NB4 (cell line): Measurements from ENCODE around the gene PHACTR1.

Source experiments
- DNase-seq: peaks from one replicate; pipeline ENCODE4 v3.0.0; 2010; ENCODE audit warnings: low read depth
- H3K4me3 ChIP-seq: one replicate; pipeline ENCODE4 v1.5.1; 2011; ENCODE audit warnings: mild to moderate bottlenecking, low read depth, low read length, moderate library complexity
- CTCF ChIP-seq: IDR thresholded peaks from one replicate; pipeline ENCODE4 v1.5.1; 2012; ENCODE audit warnings: low read depth, low read length
- MAX ChIP-seq: IDR thresholded peaks from 2 replicates; pipeline ENCODE4 v1.6.1; 2011; ENCODE audit warnings: low read depth, low read length
- MYC ChIP-seq: IDR thresholded peaks from 2 replicates; pipeline ENCODE4 v1.6.1; 2011; ENCODE audit warnings: low read depth, low read length
- POLR2A ChIP-seq: IDR thresholded peaks from 2 replicates; pipeline ENCODE4 v1.6.1; 2011; ENCODE audit warnings: mild to moderate bottlenecking; ENCODE audit not compliant: insufficient read length; ENCODE audit errors: extremely low read depth

The PHACTR1 gene

GRCh38 chr6:13180538-13180937 is 464.0 kb downstream of the PHACTR1 start:
- TF ChIP-seq POLR2A (no peak), CTCF (no peak), MYC (no peak), MAX (no peak)
- no peak overlapping the region for H3K4me3 ChIP-seq
- no peak for DNase-seq

GRCh38 chr6:13181393-13181792 is 464.8 kb downstream of the PHACTR1 start:
- TF ChIP-seq CTCF, result no peak
- TF ChIP-seq POLR2A, result no peak
- TF ChIP-seq MAX, result no peak
- no peak for TF ChIP-seq MYC
- no peak for DNase-seq
- no peak overlapping the region for H3K4me3 ChIP-seq

GRCh38 chr6:13183415-13184088 is 467.0 kb downstream of the PHACTR1 start:
- DNase-seq, result no peak
- TF ChIP-seq POLR2A (no peak), CTCF (no peak), MYC (no peak), MAX (no peak)
- H3K4me3 ChIP-seq, result no peak overlapping the region

- no peak overlapping the region for H3K4me3 ChIP-seq
- DNase-seq, result no peak
- TF ChIP-seq MYC (no peak), MAX (no peak), CTCF (no peak), POLR2A (no peak)
Observed at GRCh38 chr6:13184089-13184468, 467.5 kb downstream of the PHACTR1 start.

- no peak for DNase-seq
- TF ChIP-seq POLR2A (no peak), CTCF (no peak), MAX (no peak), MYC (no peak)
- H3K4me3 ChIP-seq, result no peak overlapping the region
Observed at GRCh38 chr6:13184547-13184946, 468.0 kb downstream of the PHACTR1 start.

GRCh38 chr6:13186861-13187260 is 470.3 kb downstream of the PHACTR1 start:
- no peak overlapping the region for H3K4me3 ChIP-seq
- no peak for DNase-seq
- TF ChIP-seq CTCF (no peak), MYC (no peak), POLR2A (no peak), MAX (no peak)
